ENCODE measurements around the gene ADAM12.

- TF ChIP-seq GLIS3 (CRISPR knock-in tag; IDR thresholded peaks at IDR 0.05) (no peak), RARB (CRISPR knock-in tag; IDR thresholded peaks at IDR 0.05) (no peak), ZFP3 (CRISPR knock-in tag; IDR thresholded peaks at IDR 0.05) (no peak), OSR1 (CRISPR knock-in tag; IDR thresholded peaks at IDR 0.05) (no peak), PATZ1 (CRISPR knock-in tag; IDR thresholded peaks at IDR 0.05; ENCODE audit: borderline replicate concordance) (no peak), ZFP30 (CRISPR knock-in tag; IDR thresholded peaks at IDR 0.05) (no peak), ARNTL (CRISPR knock-in tag; IDR thresholded peaks at IDR 0.05; ENCODE audit: borderline replicate concordance, low read depth) (no peak), ZC3H10 (CRISPR knock-in tag; IDR thresholded peaks at IDR 0.05) (no peak), CSDC2 (CRISPR knock-in tag; IDR thresholded peaks at IDR 0.05) (no peak), ZNF70 (CRISPR knock-in tag; IDR thresholded peaks at IDR 0.05) (no peak), ESRRG (CRISPR knock-in tag; IDR thresholded peaks at IDR 0.05) (no peak), CREB5 (CRISPR knock-in tag; IDR thresholded peaks at IDR 0.05; ENCODE audit: low read depth) (no peak), PPARA (CRISPR knock-in tag; IDR thresholded peaks at IDR 0.05; ENCODE audit: borderline replicate concordance) (no peak), TCF4 (CRISPR knock-in tag; IDR thresholded peaks at IDR 0.05; ENCODE audit: borderline replicate concordance) (no peak)
Measured at GRCh38 chr10:126408953-126409641, 20.8 kb upstream of the ADAM12 start.
